ENCODE data around the gene TCF7L1.

DNA sequence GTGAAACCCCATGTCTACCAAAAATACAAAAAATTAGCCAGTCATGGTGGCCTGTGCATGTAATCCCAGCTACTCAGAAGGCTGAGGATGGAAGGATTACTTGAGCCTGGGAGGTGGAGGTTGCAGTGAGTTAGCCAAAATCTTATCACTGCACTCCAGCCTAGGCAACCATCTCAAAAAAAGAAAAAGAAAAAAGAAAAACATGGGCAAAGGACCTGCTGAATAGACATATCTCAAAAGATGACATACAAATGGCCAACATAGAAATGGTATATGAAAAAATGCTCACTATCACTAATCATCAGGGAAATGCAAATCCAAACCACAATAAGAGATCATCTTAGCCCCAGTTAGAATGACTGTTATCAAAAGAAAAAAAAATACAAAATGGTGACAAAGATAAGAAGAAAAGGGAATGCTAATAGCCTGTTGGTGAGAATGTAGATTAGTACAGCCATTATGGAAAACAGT is 196.0 kb downstream of the TCF7L1 start:
- no peak for TF ChIP-seq OSR1 (CRISPR knock-in tag; IDR thresholded peaks at IDR 0.05)
- TF ChIP-seq, protein P1, sequence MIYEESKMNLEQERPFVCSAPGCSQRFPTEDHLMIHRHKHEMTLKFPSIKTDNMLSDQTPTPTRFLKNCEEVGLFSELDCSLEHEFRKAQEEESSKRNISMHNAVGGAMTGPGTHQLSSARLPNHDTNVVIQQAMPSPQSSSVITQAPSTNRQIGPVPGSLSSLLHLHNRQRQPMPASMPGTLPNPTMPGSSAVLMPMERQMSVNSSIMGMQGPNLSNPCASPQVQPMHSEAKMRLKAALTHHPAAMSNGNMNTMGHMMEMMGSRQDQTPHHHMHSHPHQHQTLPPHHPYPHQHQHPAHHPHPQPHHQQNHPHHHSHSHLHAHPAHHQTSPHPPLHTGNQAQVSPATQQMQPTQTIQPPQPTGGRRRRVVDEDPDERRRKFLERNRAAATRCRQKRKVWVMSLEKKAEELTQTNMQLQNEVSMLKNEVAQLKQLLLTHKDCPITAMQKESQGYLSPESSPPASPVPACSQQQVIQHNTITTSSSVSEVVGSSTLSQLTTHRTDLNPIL (CRISPR knock-in tag; IDR thresholded peaks at IDR 0.05; ENCODE audit: low read depth), result no peak
- TF ChIP-seq ZC3H10 (CRISPR knock-in tag; IDR thresholded peaks at IDR 0.05), result no peak
- TF ChIP-seq ZFP3 (CRISPR knock-in tag; IDR thresholded peaks at IDR 0.05), result no peak

Measured in SK-N-SH treated with all-trans-retinoic acid at 6 μM for 48 hours (cell line).